ENCODE data around the gene IQSEC1.
"Not testable (repeated sequence)": the region's sequence is repeated elsewhere in the genome, so short reads cannot be mapped to it uniquely, and the experiment has no call there.

IQSEC1 gene

GRCh38 chr3:12885583-12885930, 187.7 kb downstream of the IQSEC1 start:
- no peak for DNase-seq (ENCODE audit: low read depth)
- no peak overlapping the region for H3K4me3 ChIP-seq (ENCODE audit: control insufficient read depth, low read depth, low read length)
- no peak for TF ChIP-seq CTCF (conservative IDR thresholded peaks at IDR 0.05; ENCODE audit: control insufficient read depth, insufficient read depth, low read depth, low read length)

GRCh38 chr3:12884790-12885582, 188.2 kb downstream of the IQSEC1 start:
- H3K4me3 ChIP-seq (ENCODE audit: control insufficient read depth, low read depth, low read length) = no peak overlapping the region
- no peak for DNase-seq (ENCODE audit: low read depth)
- TF ChIP-seq CTCF (conservative IDR thresholded peaks at IDR 0.05; ENCODE audit: control insufficient read depth, insufficient read depth, low read depth, low read length) = no peak

- DNase-seq (ENCODE audit: low read depth) = no peak
- no peak overlapping the region for H3K4me3 ChIP-seq (ENCODE audit: control insufficient read depth, low read depth, low read length)
- no peak for TF ChIP-seq CTCF (conservative IDR thresholded peaks at IDR 0.05; ENCODE audit: control insufficient read depth, insufficient read depth, low read depth, low read length)
Observed at GRCh38 chr3:12884186-12884680, 189.0 kb downstream of the IQSEC1 start.

- TF ChIP-seq CTCF (conservative IDR thresholded peaks at IDR 0.05; ENCODE audit: control insufficient read depth, insufficient read depth, low read depth, low read length) = no peak
- no peak overlapping the region for H3K4me3 ChIP-seq (ENCODE audit: control insufficient read depth, low read depth, low read length)
- no peak for DNase-seq (ENCODE audit: low read depth)
Observed at GRCh38 chr3:12882336-12883310, 190.6 kb downstream of the IQSEC1 start.

GRCh38 chr3:12881858-12882257, 191.4 kb downstream of the IQSEC1 start:
- not testable (repeated sequence) for H3K4me3 ChIP-seq (ENCODE audit: control insufficient read depth, low read depth, low read length); DNase-seq (ENCODE audit: low read depth)

GRCh38 chr3:12879191-12879815, 193.9 kb downstream of the IQSEC1 start:
- no peak for DNase-seq (ENCODE audit: low read depth)
- no peak overlapping the region for H3K4me3 ChIP-seq (ENCODE audit: control insufficient read depth, low read depth, low read length)
- TF ChIP-seq CTCF (conservative IDR thresholded peaks at IDR 0.05; ENCODE audit: control insufficient read depth, insufficient read depth, low read depth, low read length) = no peak

GRCh38 chr3:12878758-12879157, 194.5 kb downstream of the IQSEC1 start:
- not testable (repeated sequence) for H3K4me3 ChIP-seq (ENCODE audit: control insufficient read depth, low read depth, low read length); DNase-seq (ENCODE audit: low read depth)

Data from fibroblast of mammary gland (primary cell).